HL-60 (cell line): ENCODE measurements around the gene PTPRD.

Source experiments
- DNase-seq, 2 experiments: peaks; one replicate each; pipeline ENCODE4 v3.0.0-alpha.2; 2010 to 2020; ENCODE audit warnings: low read depth in 1 of 2, low spot score in 1 of 2
- H3K27ac ChIP-seq: fragments of 250-450 bp; sonication (Bioruptor Pico); replicated peaks from 2 replicates; pipeline ENCODE4 v1.5.1; 2020; ENCODE audit warnings: mild to moderate bottlenecking, moderate library complexity
- H3K27me3 ChIP-seq: fragments of 250-450 bp; sonication (Bioruptor Pico); 2 replicates; pipeline ENCODE4 v1.5.1; 2021; ENCODE audit warnings: mild to moderate bottlenecking, moderate library complexity; ENCODE audit not compliant: insufficient read depth, poor library complexity, severe bottlenecking
- H3K4me3 ChIP-seq: replicated peaks from 2 replicates; pipeline ENCODE4 v1.5.1; 2011; ENCODE audit warnings: mild to moderate bottlenecking, control low read depth, low read length; ENCODE audit not compliant: insufficient read depth
- GABPA ChIP-seq: IDR thresholded peaks from 2 replicates; pipeline ENCODE4 v1.6.1; 2012; ENCODE audit warnings: low read depth
- POLR2AphosphoS5 ChIP-seq: IDR thresholded peaks from 2 replicates; pipeline ENCODE4 v1.6.1; 2012; ENCODE audit warnings: low read depth
- SPI1 ChIP-seq: IDR thresholded peaks from 2 replicates; pipeline ENCODE4 v1.6.1; 2012; ENCODE audit warnings: low read depth, mild to moderate bottlenecking, borderline replicate concordance
- TF ChIP-seq, protein P1 (sequence below): IDR thresholded peaks from 2 replicates; pipeline ENCODE4 v1.6.1; 2012; ENCODE audit warnings: low read depth; ENCODE audit not compliant: insufficient replicate concordance
- TF ChIP-seq, protein P2 (sequence below): IDR thresholded peaks from one replicate; pipeline ENCODE4 v1.5.1; 2011; ENCODE audit warnings: low read length, control low read depth, inconsistent platforms; ENCODE audit not compliant: insufficient read depth

Gene PTPRD

DNA sequence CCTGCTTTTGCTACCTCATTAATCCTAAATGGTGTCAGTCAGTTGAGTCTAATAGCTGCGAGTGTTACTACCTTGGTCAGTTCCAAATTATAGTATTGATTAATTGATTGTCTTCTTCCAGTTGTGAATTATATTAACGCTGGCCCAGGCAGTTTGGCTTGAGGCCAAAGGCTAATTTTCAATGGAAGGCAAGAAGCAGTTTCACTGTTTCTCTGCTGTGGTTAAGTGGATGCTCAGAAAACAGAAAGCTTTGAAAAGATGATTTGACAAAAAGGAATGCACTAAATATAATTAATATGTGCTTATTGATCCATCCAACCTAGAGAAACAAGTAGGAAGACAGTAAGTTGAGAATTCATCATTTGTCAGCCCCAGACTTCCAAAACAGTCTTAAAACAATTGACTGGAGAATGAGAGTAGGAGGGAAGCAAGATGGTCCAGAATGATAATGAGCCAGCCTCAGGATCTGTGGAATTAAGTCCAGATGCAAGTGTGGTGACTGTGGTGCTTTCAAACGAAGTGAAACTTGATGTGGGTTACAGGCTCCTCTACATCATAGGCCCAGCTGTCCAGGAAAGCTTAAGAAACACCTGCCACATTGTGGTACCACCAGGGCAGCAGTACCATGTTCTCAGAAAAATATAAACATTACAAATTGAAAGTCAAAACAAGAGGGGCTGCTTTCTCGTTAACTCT, 1442.2 kb downstream of the PTPRD start:
- Histone ChIP-seq H3K4me3 (no peak overlapping the region), H3K27ac (no peak overlapping the region), H3K27me3 (no peaks in the 10 kb centered on the region)
- TF ChIP-seq, protein P1, sequence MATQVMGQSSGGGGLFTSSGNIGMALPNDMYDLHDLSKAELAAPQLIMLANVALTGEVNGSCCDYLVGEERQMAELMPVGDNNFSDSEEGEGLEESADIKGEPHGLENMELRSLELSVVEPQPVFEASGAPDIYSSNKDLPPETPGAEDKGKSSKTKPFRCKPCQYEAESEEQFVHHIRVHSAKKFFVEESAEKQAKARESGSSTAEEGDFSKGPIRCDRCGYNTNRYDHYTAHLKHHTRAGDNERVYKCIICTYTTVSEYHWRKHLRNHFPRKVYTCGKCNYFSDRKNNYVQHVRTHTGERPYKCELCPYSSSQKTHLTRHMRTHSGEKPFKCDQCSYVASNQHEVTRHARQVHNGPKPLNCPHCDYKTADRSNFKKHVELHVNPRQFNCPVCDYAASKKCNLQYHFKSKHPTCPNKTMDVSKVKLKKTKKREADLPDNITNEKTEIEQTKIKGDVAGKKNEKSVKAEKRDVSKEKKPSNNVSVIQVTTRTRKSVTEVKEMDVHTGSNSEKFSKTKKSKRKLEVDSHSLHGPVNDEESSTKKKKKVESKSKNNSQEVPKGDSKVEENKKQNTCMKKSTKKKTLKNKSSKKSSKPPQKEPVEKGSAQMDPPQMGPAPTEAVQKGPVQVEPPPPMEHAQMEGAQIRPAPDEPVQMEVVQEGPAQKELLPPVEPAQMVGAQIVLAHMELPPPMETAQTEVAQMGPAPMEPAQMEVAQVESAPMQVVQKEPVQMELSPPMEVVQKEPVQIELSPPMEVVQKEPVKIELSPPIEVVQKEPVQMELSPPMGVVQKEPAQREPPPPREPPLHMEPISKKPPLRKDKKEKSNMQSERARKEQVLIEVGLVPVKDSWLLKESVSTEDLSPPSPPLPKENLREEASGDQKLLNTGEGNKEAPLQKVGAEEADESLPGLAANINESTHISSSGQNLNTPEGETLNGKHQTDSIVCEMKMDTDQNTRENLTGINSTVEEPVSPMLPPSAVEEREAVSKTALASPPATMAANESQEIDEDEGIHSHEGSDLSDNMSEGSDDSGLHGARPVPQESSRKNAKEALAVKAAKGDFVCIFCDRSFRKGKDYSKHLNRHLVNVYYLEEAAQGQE = no peak
- TF ChIP-seq GABPA (no peak), SPI1 (no peak), POLR2AphosphoS5 (no peak)
- TF ChIP-seq, protein P2, sequence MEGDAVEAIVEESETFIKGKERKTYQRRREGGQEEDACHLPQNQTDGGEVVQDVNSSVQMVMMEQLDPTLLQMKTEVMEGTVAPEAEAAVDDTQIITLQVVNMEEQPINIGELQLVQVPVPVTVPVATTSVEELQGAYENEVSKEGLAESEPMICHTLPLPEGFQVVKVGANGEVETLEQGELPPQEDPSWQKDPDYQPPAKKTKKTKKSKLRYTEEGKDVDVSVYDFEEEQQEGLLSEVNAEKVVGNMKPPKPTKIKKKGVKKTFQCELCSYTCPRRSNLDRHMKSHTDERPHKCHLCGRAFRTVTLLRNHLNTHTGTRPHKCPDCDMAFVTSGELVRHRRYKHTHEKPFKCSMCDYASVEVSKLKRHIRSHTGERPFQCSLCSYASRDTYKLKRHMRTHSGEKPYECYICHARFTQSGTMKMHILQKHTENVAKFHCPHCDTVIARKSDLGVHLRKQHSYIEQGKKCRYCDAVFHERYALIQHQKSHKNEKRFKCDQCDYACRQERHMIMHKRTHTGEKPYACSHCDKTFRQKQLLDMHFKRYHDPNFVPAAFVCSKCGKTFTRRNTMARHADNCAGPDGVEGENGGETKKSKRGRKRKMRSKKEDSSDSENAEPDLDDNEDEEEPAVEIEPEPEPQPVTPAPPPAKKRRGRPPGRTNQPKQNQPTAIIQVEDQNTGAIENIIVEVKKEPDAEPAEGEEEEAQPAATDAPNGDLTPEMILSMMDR = no peak
- DNase-seq = no peak

DNA sequence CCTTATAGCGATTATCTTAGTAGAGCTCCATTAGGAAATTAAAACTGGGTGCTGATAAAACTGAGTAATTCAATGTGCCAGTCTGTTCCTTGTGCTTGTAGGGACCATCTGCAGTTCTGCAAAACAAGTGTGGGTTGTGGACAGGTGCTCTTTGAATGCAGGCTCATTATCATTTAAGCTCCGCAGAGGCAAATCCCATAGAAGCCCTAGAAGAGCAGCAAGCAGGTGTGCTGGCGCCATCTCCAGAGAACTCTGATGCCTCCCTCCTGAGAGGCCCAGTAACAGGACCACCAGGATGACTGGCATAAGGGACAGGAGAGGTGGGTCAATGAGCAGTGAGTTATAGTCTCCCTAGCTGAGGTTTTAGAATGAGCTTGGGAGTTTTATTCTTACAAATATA, 1470.8 kb downstream of the PTPRD start:
- H3K27ac ChIP-seq = no peak overlapping the region
- H3K4me3 ChIP-seq = no peak overlapping the region
- TF ChIP-seq GABPA = no peak
- TF ChIP-seq, protein P2 = no peak
- TF ChIP-seq, protein P1 = no peak
- no peak for TF ChIP-seq SPI1
- no peak for TF ChIP-seq POLR2AphosphoS5
- DNase-seq = no peak
- H3K27me3 ChIP-seq = no peaks in the 10 kb centered on the region

DNA sequence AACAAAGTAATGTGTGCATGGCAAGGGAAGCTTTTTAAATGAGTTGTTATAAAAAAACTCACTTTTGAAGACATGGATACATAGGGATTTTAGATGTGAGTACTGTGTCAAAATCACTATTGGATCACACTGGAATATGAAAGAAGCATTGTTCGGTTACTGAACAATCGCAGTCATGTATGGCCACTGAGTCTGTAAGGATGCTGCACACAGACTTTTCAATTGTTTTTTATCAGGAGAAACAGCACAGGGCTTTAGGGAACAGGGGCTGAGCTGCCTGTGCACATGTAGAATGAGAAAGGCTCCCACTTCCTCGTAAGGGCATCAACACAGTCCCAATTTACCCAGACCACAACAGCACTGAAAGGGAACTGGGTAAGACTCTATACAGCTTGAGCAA, 1479.3 kb downstream of the PTPRD start:
- no peak for DNase-seq
- Histone ChIP-seq H3K27me3 (no peaks in the 10 kb centered on the region), H3K27ac (no peak overlapping the region), H3K4me3 (no peak overlapping the region)
- no peak for TF ChIP-seq POLR2AphosphoS5
- no peak for TF ChIP-seq SPI1
- no peak for TF ChIP-seq GABPA
- TF ChIP-seq, protein P1 = no peak
- TF ChIP-seq, protein P2 = no peak
